HG03066 (cell line): ENCODE results near the gene GJD3.
A peak's percentile ranks its signal among the peaks of the same experiment; 100 is the strongest.

Experiments used
- ATAC-seq: cut with Tn5 transposase; IDR thresholded peaks from one replicate; pipeline ENCODE4 v1.9.1; 2021; ENCODE audit warnings: low read depth; ENCODE audit not compliant: unreplicated experiment

Gene GJD3

DNA sequence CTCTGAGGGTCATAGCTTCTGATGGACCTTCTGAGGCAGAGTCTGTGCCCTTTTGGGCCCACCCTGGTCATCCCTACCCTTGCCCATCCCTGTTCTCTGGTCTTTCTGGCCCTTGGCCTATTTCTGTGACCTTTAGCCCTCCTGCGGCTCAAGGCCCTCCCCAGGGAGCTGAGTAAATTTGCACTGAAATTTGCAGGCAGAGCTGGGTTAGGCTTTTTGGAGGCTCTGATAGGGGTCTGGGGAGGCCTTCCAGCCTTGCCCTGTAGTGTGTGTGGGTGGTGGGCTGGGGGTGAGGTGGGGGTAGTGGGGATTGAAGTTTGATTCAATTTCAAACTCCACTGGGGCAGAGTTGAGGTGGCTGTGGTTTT, 37.7 kb downstream of the GJD3 start:
- no peak for ATAC-seq

DNA sequence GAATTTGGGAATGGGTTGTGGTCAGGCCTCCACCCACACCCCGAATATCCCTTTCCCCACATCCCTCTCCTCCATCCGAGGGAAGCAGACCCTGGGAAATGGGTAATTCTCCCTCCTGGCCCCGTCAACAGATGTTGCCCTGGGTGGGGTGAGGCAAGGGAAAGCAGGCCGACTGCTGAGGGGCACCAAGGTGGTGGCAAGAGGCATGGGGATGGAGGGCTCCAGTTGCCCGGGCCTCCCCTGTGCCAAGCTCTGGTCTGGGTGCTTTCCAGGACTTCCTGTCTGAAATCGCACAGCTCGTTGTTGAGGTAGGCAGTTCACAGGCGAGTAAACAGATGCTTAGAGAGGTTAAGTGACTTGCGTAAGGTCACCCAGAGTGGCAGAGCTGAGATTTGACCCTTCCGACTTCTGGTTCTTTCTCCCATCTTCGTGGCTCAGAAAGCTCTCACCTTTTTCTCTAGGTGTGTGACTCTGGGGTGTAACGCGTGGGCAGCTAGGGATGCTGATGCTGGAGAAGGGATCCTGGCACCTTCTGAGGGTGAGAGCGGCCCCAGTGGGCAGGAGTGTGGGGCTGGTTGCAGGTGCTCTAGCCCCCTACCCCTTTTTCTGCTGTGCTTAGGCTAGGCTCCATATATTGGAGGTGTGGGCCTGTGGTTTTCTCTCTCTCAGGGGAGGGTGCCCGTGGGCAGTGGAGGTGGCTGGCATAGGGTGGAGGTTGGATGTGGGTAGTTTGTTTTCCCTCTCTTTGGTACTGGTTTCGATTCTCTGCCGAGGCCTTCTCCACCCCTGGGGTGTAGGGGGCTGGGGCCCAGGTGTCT, 38.3 kb downstream of the GJD3 start:
- no peak for ATAC-seq

DNA sequence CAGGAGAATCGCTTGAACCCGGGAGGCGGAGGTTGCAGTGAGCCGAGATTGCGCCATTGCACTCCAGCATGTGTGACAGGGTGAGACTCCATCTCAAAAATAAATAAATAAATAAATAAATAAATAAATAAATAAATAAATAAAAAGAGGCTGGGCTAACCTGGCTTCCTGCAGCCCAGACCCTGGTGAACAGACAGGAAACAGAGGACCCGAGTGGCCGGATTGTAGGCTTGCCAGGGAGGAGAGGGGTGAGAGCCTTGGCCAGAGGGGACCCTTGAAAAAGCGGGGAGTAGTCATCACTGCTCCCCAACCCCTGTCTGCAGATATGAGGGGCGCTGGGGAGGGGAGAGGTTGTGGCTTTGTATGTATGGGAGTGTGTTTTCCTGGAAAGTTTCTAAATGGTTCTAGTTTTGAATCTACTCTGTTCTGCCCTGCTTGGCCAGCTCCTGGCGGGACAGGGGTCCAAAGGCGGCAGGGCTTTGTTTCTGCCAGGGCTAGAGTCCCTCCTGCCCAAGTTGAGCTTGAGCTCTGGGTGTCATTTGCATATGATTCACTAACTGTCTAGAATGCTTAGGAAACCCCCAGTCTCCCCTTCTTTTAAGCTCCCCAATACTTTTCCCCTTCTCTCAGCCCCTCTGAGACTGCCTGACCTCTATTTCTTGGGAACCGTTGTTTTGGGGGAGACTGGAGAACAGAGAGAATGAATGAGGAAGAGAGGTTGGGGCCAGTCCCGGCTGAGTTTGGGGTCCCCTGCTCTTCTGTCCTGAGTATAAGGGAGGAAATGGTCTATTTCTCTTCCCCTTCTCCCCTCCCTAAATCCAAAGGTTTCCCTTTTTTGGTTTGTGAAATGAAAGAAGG, 39.2 kb downstream of the GJD3 start:
- no peak for ATAC-seq

DNA sequence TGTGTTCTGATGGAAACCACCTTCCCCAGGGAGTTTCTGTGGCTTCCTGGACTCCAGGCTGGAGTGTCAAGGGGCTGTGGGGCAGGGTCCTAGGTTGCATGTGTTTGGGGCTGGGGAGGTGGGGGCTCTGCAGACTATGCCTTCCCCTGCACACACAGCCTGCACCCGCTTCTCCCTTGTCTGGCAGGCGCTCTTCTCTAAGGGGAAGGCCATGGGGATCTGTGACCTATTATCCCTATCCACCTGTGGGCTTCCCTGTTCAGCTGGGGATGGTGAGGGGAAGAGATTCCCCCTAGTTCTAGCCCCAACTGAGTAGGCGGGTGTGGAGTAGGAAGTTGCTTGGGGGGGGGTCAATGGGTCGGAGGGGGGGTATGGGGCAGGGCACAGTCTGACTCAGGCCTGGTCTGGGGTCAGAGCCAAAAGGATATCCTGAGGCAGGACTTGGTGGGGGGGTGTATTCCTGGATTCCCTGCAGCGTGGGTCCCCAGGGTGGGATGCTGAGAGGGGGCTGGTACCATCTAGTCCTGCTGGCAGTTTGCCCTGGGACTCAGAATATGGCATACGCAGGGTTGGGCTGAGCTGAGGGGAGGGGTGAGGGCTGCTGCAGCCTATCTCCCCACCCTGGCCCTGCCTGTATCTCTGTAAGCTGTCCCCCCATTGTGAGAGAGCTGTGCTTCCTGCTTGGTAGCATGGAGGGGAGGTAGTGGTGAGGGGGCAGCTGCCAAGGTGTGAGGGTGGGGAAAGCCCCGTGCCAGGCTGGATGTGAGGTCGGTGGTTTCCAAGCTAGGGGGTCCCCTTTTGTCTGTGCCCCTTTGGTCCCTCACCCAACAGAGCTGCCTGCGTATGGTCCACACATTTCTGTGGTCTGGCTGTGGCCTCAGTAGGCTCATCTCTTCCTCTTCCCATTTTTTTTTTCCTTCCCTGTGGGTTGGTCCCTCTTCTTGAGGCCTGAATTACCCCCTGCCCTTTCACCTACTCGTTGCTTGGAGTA, 40.9 kb downstream of the GJD3 start:
- ATAC-seq = no peak

DNA sequence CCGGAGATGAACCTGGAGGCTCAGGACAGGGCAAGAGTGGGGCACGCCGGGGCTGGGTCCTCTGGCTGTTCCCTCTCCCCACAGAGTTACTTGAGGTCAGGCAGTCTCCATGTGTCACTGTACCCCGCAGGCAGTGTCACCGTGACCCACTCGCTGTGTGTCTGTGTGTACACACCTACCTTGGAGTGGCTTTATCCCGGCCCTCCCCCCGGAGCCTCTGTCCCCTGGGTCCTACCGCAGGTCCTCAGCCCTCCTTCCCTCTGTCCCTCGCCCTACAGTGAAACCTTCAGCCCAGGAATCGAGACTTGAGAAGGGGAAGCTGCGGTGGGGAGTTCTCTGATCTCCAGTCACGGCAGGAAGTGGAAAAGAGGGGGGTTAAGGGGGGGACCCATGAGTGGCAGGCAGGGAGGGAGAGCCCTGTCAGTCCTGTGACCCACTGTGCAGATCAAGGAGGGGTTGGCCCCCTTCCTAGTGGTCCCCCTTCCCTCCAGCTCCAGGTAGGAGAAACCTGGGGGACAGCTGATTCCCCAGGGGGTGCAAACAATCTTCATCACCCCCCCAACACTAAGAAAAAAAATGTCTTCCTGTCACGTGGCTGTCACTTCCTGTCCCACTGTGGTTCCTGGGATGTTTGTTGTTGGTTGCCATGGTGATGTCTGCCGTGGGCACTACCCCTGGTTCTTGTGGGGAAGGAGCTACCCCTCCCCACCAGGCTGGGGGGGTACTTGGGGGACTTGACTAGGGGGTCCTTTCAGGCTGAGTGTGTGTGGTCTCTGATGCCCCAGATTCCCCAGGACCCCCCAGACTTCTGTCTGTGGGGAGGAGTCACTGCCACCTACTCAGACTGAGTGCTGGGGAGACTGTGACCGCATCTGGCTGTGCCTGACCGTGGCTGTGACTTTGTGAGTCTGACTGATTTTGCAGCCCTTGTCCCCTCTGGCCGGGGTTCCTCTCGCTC, 41.9 kb downstream of the GJD3 start:
- no peak for ATAC-seq

DNA sequence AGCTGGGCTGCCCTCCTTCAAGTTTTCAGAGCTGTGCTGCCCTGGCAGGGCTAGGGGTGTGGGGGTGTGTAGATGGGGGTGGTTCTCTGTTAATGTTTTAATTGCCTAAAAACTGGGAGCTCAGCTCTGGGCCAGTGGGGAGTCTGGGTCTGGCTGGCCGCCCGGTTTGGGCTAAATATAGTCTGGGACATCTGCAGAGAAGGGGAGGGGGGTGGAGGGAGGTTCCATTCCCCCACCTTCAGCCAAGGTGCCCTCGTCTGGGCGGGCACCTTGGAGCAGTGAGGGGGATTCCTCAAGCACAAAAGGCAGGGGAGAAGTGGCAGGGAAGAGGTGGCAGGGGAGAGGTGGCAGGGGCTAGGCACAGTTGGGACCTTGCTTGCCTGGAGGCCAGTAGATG, 42.6 kb downstream of the GJD3 start:
- ATAC-seq = no peak

DNA sequence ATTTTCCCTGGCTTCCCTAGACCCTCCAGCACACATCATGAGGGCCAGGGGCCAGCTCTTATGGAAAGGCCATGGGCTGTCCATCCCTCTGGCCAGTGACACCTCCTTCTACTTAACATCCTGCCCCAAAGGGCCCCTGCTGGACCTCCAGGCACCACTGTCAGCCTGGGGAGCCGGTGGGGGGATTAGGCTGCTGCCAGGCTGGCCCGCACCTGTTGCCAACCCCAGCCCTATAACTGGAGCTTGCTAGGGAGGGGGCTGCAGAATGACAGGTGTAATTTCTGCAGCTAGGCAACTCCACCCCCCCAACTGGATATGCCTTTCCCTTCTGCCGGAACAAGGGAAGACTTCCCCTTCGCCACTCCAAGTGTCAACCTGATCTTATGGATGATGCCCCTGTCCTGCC, 43.0 kb downstream of the GJD3 start:
- no peak for ATAC-seq

DNA sequence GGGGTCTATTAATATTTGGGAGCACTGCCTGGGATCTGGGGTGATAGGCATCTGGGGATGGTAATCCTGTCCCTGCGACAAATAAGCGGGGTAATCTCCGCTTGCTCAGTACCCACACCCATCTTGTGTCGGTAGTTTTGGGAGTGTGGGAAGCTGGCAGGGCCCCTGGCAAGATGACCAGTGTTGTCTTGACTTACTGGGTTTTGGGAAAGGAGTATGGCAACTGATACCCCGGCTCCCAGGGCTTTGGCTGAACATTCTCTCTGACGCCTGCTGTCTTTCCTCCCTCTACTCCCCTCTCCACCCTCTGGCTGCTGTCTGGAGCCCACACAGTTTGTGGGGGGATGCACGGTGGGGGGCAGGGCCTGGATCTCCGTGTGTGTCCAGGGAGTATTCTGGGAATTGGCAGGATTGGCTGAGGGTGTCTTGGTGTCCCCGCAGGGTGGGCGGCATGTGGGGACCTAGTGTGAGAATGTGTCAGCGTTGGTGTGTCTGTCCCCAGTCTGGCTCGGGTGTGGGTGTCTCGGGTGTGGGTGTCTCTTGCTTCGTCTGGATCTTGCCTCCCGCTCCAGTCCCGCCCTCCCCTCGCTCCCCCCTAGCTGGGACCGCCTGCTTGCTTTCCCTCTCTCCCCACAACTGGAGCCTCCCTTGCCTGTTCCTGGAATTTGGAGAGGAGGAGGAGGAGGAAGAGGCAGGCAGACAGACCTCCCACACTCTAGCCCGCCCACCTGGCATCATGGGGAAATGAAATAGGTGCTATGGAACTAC, 43.6 kb downstream of the GJD3 start:
- no peak for ATAC-seq

DNA sequence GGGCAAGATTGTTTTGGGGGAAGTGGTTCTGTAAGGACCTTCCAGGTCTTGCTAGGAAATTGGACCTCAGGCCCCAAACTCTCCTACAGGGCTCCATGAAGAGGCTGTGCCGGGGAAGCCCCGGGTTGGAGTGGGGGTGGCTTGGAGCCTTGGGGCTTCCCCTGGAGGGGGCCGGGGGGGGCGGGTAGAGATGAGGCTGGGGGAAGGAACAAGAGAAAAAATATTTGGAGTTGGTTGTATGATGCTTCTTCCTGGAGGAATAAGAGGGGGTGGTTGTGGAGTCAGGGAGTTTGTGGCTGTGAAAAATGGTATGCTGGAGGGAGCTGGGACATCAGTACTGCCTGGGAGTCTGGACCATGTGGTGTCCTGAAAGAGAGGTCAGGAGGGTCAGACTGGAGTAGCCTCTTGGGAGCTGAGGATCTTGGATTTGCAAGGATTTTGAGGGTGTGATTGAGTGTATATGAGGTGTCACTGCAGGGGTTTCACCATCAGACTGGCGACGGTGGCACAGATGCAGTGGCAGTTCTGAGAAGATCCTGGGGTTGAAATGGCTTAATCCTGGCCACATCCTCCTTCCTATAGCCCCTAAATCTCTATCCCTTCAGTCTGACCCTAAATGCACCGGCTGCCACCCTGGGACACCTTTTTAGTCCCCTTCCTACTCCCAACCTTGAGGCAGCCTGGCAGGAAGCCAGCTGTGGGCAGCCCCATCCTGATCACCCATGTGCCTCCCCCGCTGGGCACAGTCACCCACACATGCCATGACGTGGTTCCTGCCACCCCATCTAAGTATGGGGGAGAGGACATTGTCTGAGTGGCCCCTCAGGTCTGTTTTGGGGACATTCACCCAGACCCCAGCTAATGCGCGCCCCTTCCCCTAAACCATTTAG, 44.6 kb downstream of the GJD3 start:
- no peak for ATAC-seq

DNA sequence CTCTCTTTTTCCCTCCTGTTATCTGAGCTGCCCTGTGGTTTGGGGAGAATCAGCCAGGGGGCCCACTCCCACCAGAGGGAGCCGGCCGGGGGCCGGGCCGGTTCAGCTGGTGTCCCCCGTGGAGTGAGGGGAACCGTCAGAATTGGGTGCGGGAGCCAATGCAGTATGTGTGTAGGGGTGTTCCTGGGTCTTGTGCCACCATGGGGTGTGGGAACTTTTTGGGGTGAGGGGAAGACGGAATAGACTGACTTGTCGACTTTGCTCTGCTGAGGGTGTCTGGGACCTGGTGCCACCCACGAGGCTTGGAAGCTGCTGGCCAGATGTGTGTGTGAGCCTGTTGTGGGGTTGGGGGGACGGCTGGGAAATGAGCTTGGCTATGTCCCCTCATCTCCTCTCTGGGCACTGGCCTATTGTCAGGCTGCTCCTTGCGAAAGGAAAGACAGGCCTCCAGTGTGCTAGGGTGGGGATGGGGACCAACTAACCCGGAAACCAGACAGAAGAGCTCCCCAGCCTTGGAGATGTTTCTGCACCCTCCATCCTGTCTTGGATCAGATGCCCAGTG, 45.6 kb downstream of the GJD3 start:
- ATAC-seq = no peak

DNA sequence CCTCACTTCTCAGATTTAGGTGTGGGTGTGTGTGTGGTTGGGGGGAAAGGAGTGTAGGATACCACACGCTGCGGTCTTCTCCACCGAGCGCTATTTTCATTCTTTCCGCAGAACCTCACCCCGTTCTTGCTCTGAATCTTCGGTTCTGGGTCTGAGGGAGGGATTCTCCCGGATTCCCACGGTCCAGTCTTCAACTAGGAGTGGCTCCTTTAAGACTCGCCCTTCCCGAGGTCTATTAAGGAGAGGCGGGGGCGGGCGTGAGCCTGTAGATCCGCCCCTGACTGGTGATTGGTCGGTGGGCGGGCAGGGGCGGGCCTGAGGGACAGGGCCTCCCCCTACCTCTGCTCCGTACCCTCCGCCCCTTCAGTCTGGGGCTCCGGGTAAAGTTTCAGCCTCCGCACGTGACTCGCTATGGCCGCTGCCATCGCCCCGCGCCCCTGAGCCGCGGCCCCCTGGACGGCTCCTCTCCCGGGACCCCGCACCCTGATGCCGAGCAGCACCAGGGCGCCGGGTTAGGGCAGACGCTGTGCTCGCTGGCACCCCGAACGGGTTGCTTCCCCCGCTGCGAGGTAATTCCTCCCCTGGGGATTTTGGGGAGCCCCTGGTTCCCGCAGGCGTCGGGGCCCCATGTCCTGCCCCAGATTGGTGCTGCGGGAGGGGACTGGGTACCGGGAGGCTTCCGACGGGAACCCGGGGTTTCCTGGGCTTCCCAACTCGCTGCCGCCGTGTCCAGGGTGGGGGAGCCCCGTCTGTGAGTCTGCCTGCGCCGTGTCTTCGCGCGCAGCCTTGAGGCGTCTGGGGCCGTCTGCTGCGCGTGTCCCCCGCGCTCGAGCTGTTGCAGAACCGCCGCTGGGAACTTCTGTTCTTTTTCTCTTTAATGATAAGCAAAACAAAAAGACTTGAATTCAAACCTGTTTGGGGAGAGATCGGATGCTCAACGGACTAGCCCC, 46.4 kb downstream of the GJD3 start:
- peak; percentile 54 for ATAC-seq

DNA sequence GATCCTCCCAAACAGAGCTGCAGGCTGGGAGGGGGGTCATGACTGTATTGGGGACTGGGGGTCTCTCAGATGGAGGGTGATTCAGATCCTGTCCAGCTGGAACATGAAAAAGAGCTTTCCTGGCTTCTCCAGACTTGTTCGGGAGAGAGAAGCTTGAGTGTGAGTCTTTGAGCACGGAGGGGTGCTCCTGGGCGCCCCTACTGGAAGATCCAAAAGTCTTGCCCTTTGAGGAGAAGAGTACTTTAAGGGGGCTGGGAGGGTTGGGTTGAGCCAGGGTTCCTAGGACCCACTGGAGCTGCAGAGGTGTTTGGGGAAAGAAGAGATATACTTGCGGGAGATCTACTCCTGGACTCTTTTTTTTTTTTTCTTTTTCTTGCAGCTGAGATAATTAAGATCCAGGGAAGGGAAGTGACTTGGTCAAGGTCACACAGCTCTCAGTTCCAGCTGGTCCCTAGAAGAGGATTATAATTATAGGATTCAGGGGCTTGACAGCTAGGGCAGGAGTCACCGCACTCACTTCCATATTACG, 47.1 kb downstream of the GJD3 start:
- ATAC-seq = no peak

DNA sequence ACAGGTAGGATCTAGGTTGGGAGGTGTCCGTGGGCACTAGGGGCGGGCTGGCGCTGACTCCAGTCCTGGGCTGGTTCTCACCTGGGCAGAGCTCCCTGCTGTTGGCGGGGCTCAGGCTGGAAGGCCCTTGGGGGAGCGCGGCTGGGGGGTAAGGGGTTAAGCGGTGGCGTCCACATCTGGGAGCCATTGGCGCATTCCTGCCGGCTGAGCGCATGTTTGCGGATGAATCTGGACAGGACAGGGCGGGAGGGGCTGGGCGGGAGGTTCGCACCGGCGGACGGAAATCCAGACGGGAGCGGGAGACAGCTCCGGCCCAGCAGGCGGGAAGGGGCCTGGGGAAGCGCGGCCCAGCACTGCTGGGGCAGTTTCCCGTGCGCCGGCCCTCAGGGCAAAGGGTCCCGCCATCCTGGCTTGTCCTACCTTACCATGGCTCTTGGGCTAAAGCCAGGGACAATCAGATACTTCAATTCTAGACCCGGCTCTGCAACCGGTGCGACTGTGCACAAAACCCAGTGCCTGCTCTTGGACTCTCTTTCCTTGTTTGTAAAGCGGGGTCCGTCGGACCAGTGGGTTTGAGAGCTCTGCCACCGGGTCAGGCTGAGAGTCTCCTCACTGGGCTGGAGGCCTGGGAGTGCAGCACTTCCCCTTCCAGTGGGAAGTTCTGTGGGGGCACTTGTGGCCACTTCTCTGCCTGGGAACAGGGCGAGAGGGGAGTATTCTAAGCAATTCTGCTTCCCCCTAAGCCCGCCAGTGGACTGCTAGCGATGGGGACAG, 47.8 kb downstream of the GJD3 start:
- no peak for ATAC-seq

DNA sequence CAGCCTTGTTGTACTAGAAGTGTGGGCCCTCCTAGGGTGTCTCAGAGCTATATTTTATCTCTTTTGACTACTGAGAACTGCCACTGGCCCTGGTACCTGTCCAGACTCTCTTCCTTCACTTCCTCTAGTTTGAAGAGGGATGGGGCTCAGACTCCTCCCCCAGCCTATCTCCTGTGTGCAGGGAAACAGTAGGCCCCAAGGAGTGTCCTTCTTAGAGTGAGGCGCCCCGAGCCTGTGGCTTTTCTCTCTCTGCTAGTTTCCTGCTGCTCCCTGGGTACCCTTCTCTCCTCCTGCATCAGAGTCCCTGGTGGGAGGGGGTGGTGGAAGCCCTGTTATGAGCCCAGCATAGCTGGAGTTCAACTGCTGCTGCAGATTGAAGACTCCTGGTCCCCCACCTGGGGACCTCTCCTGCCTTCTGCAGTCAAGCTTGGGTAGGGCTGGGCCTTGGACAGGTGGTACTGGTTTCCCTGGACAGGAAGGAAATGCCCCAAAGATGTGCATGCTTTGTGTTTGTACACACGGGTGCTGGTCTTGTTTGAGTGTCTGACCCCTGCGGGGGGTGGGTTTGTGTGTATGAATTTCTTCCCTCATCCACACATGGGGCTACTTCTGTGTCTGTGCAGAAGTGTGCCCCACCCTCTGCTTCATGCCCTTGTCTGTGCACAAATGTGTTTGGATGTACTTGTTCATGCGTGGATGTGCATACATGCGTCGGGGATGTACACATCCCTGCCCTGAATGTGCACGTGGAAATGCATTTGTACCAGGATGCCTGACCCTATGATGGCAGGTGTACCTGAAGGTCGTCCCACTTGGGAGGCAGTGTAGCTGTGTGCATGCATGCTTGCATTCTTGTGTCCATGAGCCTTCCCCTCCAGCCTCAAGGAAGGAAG, 48.6 kb downstream of the GJD3 start:
- no peak for ATAC-seq

DNA sequence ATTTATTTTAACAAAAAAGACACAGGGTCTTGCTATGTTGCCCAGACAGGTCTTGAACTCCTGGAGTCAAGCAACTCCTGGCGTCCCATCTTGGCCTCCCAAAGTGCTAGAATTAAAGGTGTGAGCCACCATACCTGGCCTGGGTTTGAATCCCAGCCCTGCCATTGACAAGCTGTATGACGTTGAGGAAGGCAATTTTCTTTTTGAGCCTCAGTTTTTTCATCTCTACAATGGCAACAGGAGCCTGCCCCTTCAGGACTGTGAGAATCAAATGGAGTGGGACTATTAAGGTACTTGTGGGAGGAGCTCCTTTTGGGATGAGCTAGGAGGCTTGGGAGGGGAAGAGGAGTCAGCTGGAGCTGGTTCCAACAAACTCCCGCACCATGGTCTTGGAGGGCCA, 49.3 kb downstream of the GJD3 start:
- no peak for ATAC-seq
